ENCODE data around the gene SPDYE6.
"Not testable (repeated sequence)": the region's sequence is repeated elsewhere in the genome, so short reads cannot be mapped to it uniquely, and the experiment has no call there.

Gene SPDYE6

DNA sequence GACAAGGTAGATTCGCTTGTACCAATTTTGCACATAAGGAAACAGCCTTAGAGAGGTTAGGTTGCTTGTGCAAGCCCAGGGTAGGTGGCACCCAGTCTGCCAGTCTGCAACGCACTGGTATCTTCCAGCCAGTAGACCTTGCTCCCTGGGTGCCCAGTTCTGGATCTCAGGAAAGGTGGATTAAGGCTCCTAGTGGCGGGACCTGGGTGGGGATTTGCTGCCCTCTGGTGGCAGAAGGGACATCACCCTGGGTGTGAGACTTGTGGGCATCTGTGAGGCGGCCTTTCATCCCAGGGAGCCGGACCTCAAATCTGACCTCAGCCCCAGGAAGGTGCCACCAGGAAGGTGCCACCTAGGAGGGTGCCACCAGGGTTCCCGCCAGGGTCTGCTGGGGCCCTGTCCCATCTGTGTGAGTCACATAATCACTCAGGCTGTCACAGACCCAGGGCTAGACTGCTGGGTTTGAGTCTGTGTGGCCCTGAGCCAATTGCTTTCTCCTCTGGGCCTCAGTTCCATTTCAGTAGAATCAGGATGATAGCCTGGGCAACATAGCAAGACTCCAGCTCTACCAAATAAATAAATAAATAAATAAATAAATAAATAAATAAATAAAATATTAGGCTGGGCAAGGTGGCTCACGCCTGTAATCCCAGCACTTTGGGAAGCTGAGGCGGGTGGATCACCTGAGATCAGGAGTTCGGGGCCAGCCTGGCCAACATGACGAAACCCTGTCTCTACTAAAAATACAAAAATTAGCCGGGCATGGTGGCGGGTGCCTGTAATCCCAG lies 34.6 kb upstream of the SPDYE6 start:
- Histone ChIP-seq H3K9me3 (replicated peaks; ENCODE audit: low read length) (no peaks in the 10 kb centered on the region), H3K27me3 (ENCODE audit: control insufficient read depth, insufficient read depth, low read length) (no peaks in the 10 kb centered on the region), H3K36me3 (ENCODE audit: insufficient read depth, low read length) (peaks cover 18% of the 10 kb centered on the region), H3K9ac (ENCODE audit: low read depth, low read length) (no peak overlapping the region), H3K4me3 (ENCODE audit: low read length) (no peak overlapping the region), H3K4me1 (ENCODE audit: control insufficient read depth, insufficient read depth, low read length) (peaks cover 5% of the 10 kb centered on the region), H3K4me2 (ENCODE audit: low read length) (no peak overlapping the region)

DNA sequence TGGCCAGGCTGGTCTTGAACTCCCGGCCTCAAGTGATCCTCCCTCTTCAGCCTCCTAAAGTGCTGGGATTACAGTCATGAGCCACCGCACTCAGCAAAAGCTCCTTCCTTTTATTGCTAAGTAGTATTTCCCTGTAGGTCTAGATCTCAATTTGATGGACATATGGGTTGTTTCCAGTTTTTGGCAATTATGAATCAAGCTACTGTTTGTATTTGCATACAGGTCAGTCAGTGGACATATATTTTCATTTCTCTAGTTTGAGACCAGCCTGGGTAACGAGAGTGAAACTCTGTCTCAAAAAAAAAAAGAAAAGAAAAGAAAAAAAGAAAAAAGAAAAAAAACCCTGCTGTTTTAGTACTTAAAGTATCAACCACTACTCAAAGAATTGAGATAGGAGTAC lies 33.6 kb upstream of the SPDYE6 start:
- Histone ChIP-seq H3K4me2 (ENCODE audit: low read length) (no peak overlapping the region), H3K4me3 (ENCODE audit: low read length) (no peak overlapping the region), H3K9ac (ENCODE audit: low read depth, low read length) (no peak overlapping the region), H3K36me3 (ENCODE audit: insufficient read depth, low read length) (peaks cover 18% of the 10 kb centered on the region), H3K9me3 (replicated peaks; ENCODE audit: low read length) (no peaks in the 10 kb centered on the region), H3K27me3 (ENCODE audit: control insufficient read depth, insufficient read depth, low read length) (no peaks in the 10 kb centered on the region), H3K4me1 (ENCODE audit: control insufficient read depth, insufficient read depth, low read length) (no peaks in the 10 kb centered on the region)

DNA sequence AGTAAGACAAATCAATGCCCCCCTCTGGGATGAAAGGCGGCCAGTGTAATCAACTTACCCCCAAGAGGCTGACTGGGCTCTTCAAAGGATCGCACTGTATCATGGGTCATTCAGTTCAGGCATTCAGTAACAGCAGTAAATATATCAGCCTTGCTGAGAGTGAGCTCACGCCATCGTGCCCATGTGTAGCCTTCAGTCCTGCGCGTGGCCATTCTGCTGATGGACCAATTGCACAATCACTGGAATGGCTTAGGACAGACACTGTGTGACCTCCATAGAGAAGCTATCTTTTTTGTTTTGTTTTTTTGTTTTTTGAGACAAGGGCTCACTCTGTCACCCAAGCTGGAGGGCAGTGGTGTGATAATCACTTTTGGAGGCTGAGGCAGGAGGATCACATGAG lies 30.8 kb upstream of the SPDYE6 start:
- Histone ChIP-seq H3K4me3 (ENCODE audit: low read length) (no peak overlapping the region), H3K9ac (ENCODE audit: low read depth, low read length) (no peak overlapping the region), H3K4me1 (ENCODE audit: control insufficient read depth, insufficient read depth, low read length) (no peaks in the 10 kb centered on the region), H3K4me2 (ENCODE audit: low read length) (no peak overlapping the region), H3K9me3 (replicated peaks; ENCODE audit: low read length) (no peaks in the 10 kb centered on the region), H3K27me3 (ENCODE audit: control insufficient read depth, insufficient read depth, low read length) (no peaks in the 10 kb centered on the region), H3K36me3 (ENCODE audit: insufficient read depth, low read length) (peaks cover 16% of the 10 kb centered on the region)

DNA sequence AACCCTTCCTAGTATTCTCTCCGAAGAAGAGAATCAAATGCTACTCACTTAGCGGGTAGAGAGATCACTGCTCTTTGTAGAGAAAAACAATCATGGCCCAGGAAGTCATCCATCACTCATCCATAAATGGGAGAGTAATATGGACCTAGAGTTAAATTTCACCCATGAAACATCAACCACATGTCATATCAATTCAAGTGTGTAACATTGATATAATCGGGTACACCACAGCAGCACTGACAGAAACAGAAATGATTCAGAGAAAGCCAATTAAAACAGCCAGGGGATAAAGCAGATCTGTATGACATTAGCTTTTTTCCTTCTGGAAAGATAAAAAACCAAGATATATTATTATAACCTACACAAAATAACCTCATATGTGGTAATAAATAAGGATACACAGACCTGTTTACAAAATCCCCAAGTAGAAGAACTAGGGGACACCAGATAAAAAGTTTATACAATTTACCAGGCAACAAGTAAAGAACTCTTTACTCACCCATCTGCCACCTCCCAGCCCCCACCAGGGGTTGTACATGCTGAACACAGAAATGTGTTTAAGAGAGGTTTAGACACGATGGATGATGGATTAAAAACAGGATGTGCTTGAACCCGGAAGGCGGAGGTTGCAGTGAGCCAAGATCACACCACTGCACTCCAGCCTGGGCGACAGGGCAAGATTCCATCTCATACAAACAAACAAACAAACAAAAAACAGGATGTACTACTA lies 25.6 kb upstream of the SPDYE6 start:
- peaks cover 20% of the 10 kb centered on the region for H3K36me3 ChIP-seq (ENCODE audit: insufficient read depth, low read length)
- not testable (repeated sequence) for H3K4me3 ChIP-seq (ENCODE audit: low read length); H3K9ac ChIP-seq (ENCODE audit: low read depth, low read length); H3K4me1 ChIP-seq (ENCODE audit: control insufficient read depth, insufficient read depth, low read length); H3K27me3 ChIP-seq (ENCODE audit: control insufficient read depth, insufficient read depth, low read length); H3K9me3 ChIP-seq (replicated peaks; ENCODE audit: low read length); H3K4me2 ChIP-seq (ENCODE audit: low read length)

DNA sequence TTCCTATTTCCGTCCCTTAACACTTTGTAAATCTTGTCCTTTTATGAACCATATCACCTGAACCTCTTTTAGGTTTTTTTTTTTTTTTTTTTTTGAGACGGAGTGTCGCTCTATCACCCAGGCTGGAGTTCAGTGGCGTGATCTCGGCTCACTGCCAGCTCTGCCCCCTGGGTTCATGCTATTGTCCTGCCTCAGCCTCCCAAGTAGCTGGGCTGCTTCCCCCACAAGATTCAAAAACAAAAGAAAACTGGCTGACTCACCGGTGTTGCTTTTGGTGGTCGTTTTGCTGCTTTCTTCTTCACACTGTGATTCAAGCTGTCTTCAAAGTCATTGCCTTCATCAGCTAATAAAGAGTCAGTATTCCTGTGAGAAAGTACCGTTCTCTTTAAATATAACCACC lies 24.6 kb upstream of the SPDYE6 start:
- H3K36me3 ChIP-seq (ENCODE audit: insufficient read depth, low read length): peaks cover 16% of the 10 kb centered on the region
- H3K4me2 ChIP-seq (ENCODE audit: low read length); H3K9me3 ChIP-seq (replicated peaks; ENCODE audit: low read length); H3K4me3 ChIP-seq (ENCODE audit: low read length); H3K4me1 ChIP-seq (ENCODE audit: control insufficient read depth, insufficient read depth, low read length); H3K9ac ChIP-seq (ENCODE audit: low read depth, low read length); H3K27me3 ChIP-seq (ENCODE audit: control insufficient read depth, insufficient read depth, low read length): not testable (repeated sequence)

DNA sequence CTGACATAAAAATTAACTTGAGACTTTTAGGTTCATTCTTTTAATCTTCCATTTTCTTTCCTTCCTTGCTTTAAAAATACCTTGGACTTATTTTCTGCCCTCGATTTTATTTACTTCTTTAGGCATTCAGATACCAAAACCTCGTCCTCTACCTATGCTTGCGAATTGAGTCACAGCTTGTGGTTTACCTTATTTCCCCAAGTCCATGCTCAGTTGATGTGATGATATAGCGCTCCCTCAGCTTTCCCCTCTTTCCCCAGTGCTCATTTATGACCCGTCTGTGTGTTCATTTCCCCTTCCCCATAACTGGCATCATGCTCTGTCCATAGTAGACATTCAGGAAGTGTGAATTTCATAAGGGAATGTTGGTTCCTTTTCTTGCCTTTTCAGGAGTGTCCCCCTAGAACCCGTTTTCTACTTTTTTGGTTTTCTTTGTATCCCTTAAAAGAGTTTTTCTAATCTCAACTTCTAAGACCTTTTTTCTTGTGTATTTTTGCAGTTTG lies 20.8 kb upstream of the SPDYE6 start:
- Histone ChIP-seq H3K9ac (ENCODE audit: low read depth, low read length) (no peak overlapping the region), H3K4me2 (ENCODE audit: low read length) (no peak overlapping the region), H3K4me1 (ENCODE audit: control insufficient read depth, insufficient read depth, low read length) (no peaks in the 10 kb centered on the region), H3K27me3 (ENCODE audit: control insufficient read depth, insufficient read depth, low read length) (no peaks in the 10 kb centered on the region), H3K4me3 (ENCODE audit: low read length) (no peak overlapping the region), H3K36me3 (ENCODE audit: insufficient read depth, low read length) (peaks cover 13% of the 10 kb centered on the region), H3K9me3 (replicated peaks; ENCODE audit: low read length) (no peaks in the 10 kb centered on the region)

DNA sequence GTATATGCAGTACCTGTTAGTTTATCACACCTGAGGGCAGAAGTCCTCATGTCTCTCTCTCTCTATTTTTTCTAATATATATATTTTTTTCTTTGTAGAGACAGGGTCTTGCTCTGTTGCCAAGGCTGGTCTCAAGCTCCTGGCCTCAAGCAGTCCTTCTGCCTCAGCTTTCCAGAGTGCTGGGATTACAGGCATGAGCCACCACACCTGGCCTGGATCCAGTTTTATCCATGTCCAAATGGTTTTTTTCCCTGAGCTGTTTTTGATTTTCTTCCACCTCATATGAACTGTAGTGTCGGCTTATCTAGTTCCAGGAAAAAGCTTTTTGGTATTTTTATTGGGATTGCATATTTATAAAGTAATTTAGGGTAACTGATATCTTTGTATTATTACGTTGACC lies 16.6 kb upstream of the SPDYE6 start:
- not testable (repeated sequence) for H3K4me3 ChIP-seq (ENCODE audit: low read length); H3K27me3 ChIP-seq (ENCODE audit: control insufficient read depth, insufficient read depth, low read length); H3K9ac ChIP-seq (ENCODE audit: low read depth, low read length); H3K4me1 ChIP-seq (ENCODE audit: control insufficient read depth, insufficient read depth, low read length); H3K9me3 ChIP-seq (replicated peaks; ENCODE audit: low read length); H3K36me3 ChIP-seq (ENCODE audit: insufficient read depth, low read length); H3K4me2 ChIP-seq (ENCODE audit: low read length)

DNA sequence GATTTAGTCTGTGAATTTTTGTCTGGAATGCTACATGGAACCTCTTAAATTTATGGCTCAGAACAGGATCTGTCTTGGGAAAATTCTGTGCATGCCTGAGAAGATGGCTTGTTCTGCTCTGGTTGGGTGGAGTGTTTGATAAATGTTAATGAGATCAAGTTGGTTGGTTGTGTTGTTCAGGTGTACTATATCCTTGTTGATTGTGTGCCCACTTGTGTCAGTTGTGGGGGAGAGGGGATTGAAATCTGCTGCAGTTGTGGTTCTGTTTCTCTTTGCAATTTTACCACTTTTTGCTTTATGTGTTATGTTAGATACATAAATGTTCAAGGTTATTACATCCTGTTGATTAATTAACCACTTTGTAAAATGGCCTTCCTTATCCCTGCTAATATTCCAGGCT lies 13.8 kb upstream of the SPDYE6 start:
- H3K4me2 ChIP-seq (ENCODE audit: low read length); H3K9me3 ChIP-seq (replicated peaks; ENCODE audit: low read length); H3K4me1 ChIP-seq (ENCODE audit: control insufficient read depth, insufficient read depth, low read length); H3K27me3 ChIP-seq (ENCODE audit: control insufficient read depth, insufficient read depth, low read length); H3K36me3 ChIP-seq (ENCODE audit: insufficient read depth, low read length); H3K4me3 ChIP-seq (ENCODE audit: low read length); H3K9ac ChIP-seq (ENCODE audit: low read depth, low read length): not testable (repeated sequence)

DNA sequence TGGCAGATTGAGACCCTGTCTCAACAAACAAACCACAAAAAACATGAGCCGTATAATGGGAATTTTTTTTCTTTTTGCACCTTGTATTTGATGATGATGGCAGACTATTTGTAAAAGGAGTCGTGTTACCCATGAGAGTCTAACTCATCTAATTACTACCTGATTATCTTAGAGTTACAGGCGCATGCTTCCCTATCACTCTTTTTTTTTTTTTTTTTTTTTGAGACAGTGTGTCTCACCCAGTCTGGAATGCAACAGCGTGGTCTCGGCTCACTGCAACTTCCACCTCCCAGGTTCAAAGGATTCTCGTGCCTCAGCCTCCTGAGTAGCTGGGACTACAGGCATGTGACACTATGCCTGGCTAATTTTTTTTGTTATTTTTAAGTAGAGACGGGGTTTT lies 9.1 kb upstream of the SPDYE6 start:
- not testable (repeated sequence) for H3K36me3 ChIP-seq (ENCODE audit: insufficient read depth, low read length); H3K4me3 ChIP-seq (ENCODE audit: low read length); H3K9ac ChIP-seq (ENCODE audit: low read depth, low read length)

DNA sequence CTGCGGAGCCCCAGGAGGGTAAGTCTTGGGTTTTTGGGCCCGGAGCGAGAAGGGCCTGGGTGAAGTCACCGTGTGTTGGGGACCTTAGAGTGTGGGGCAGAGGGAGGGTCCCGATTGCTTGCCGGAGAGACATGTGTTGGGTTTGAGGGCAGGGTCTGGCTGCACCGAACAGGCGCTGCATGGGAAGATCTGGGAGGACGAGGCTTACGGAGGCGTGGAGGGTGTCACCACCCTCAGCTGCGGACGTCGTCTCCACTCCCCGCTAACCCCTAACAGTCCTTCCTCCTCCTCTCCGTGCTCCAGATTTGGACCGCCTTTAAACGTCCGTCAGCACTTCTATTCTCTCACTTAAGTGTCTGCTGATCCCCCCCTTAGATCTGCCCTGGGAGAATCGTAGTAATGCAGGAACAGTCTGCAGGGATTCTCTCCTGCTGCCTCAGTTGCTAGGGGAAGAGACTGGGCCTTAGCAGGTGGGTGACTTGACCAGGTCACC lies 8.2 kb upstream of the SPDYE6 start:
- H3K4me3 ChIP-seq (ENCODE audit: low read length): peak overlapping the region; percentile 72
- H3K27me3 ChIP-seq (ENCODE audit: control insufficient read depth, insufficient read depth, low read length); H3K4me1 ChIP-seq (ENCODE audit: control insufficient read depth, insufficient read depth, low read length); H3K9me3 ChIP-seq (replicated peaks; ENCODE audit: low read length); H3K36me3 ChIP-seq (ENCODE audit: insufficient read depth, low read length): not testable (repeated sequence)
- peak overlapping the region; percentile 93 for H3K9ac ChIP-seq (ENCODE audit: low read depth, low read length)
- H3K4me2 ChIP-seq (ENCODE audit: low read length): peak overlapping the region; percentile 73

More for the DNA sequence above, 9.1 kb upstream of the SPDYE6 start:
- H3K4me1 ChIP-seq (ENCODE audit: control insufficient read depth, insufficient read depth, low read length); H3K9me3 ChIP-seq (replicated peaks; ENCODE audit: low read length); H3K27me3 ChIP-seq (ENCODE audit: control insufficient read depth, insufficient read depth, low read length): not testable (repeated sequence)
- peak overlapping the region; percentile 41 for H3K4me2 ChIP-seq (ENCODE audit: low read length)

DNA sequence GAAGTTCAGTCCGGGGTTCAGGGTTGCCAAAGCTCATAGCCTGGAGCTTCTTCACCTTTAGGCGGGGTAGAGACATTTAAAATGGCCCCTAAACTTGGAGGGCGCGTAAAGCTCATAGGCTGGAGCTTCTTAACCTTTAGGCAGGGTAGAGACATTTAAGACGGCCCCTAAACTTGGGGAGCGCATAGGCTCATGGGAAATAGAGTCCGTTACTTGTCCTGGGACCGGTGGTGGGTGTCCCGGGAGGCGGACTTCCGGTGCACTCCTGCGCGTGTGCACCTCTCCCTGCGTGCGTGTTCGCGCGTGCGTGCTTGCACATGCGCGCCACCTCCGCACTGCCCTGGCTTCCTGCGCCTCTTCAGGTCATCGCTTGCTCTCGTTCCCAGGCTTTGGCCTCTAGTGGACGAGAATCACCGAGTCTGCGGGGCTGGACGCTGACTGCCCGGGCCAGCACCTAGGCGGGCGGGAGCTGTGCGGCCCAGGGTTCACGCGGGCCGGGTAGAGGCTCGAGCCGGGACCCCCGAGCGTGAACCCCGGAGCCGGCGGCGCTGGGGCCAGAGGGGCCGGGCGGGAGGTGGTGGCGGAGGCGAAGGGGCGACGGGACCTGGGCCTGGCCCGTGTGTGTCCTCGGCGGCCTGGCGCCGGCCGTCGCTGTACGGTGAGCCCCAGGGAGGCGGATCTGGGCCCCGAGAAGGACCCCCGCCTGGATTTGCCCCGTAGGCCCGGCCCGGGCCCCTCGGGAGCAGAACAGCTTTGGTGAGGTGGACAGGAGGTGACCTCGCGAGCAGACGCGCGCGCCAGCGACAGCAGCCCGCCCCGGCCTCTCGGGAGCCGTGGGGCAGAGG lies 7.5 kb upstream of the SPDYE6 start:
- H3K9me3 ChIP-seq (replicated peaks; ENCODE audit: low read length); H3K4me1 ChIP-seq (ENCODE audit: control insufficient read depth, insufficient read depth, low read length); H3K36me3 ChIP-seq (ENCODE audit: insufficient read depth, low read length); H3K27me3 ChIP-seq (ENCODE audit: control insufficient read depth, insufficient read depth, low read length): not testable (repeated sequence)
- Histone ChIP-seq H3K9ac (ENCODE audit: low read depth, low read length) (peak overlapping the region; percentile 93), H3K4me2 (ENCODE audit: low read length) (peak overlapping the region; percentile 85), H3K4me3 (ENCODE audit: low read length) (peak overlapping the region; percentile 72)

All from skeletal muscle satellite cell (primary cell).